ENCODE measurements around the gene SEC11C. TPM values are rescaled to one million over a fixed set of nuclear protein-coding genes. Genes with fewer than 3 reads are reported as not detected.

Gene SEC11C
- total and polyA plus RNA-seq, 2 of the 13 experiments (the other 11 are each of a cell fraction or from before 2014, with no cell fraction given), result 71.9 to 297 TPM

DNA sequence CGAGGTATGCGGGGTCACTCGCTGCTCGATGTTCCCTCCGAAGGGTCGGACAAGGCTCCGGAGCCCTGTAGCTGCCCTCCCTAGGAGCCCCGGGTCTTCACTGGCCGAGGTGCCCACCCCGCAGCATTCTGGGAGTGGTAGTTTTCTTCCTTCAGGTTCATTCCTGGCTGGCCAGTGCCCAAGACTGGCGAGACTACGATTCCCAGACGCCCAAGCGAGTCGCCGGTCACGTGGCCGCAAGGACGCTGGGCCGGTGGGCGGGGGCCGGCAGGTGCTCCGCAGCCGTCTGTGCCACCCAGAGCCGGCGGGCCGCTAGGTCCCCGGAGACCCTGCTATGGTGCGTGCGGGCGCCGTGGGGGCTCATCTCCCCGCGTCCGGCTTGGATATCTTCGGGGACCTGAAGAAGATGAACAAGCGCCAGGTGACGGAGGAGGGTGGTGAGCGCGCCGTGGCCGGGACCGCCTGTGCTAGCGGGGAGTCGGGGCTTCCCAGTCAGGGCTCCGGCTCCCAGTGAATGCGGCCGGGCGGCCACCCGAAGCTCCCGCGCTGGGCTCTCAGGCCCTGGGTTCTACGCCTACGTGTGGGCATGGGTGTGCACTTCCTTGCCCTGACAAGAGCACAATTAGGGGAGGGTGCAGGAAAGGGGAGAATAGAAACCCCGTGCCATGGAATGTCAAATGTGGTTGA lies at the start of gene SEC11C (continued):
- TF ChIP-seq, protein P1, sequence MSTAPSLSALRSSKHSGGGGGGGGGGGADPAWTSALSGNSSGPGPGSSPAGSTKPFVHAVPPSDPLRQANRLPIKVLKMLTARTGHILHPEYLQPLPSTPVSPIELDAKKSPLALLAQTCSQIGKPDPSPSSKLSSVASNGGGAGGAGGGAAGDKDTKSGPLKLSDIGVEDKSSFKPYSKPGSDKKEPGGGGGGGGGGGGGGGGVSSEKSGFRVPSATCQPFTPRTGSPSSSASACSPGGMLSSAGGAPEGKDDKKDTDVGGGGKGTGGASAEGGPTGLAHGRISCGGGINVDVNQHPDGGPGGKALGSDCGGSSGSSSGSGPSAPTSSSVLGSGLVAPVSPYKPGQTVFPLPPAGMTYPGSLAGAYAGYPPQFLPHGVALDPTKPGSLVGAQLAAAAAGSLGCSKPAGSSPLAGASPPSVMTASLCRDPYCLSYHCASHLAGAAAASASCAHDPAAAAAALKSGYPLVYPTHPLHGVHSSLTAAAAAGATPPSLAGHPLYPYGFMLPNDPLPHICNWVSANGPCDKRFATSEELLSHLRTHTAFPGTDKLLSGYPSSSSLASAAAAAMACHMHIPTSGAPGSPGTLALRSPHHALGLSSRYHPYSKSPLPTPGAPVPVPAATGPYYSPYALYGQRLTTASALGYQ (CRISPR knock-in tag; IDR thresholded peaks at IDR 0.05), result no peak
- TF ChIP-seq, protein P2, sequence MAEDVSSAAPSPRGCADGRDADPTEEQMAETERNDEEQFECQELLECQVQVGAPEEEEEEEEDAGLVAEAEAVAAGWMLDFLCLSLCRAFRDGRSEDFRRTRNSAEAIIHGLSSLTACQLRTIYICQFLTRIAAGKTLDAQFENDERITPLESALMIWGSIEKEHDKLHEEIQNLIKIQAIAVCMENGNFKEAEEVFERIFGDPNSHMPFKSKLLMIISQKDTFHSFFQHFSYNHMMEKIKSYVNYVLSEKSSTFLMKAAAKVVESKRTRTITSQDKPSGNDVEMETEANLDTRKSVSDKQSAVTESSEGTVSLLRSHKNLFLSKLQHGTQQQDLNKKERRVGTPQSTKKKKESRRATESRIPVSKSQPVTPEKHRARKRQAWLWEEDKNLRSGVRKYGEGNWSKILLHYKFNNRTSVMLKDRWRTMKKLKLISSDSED (CRISPR knock-in tag; IDR thresholded peaks at IDR 0.05), result no peak
- TF ChIP-seq SP1 (IDR thresholded peaks at IDR 0.05), result no peak
- TF ChIP-seq SP1 (CRISPR knock-in tag; IDR thresholded peaks at IDR 0.05), result peak; percentile 70
- TF ChIP-seq, protein P3, sequence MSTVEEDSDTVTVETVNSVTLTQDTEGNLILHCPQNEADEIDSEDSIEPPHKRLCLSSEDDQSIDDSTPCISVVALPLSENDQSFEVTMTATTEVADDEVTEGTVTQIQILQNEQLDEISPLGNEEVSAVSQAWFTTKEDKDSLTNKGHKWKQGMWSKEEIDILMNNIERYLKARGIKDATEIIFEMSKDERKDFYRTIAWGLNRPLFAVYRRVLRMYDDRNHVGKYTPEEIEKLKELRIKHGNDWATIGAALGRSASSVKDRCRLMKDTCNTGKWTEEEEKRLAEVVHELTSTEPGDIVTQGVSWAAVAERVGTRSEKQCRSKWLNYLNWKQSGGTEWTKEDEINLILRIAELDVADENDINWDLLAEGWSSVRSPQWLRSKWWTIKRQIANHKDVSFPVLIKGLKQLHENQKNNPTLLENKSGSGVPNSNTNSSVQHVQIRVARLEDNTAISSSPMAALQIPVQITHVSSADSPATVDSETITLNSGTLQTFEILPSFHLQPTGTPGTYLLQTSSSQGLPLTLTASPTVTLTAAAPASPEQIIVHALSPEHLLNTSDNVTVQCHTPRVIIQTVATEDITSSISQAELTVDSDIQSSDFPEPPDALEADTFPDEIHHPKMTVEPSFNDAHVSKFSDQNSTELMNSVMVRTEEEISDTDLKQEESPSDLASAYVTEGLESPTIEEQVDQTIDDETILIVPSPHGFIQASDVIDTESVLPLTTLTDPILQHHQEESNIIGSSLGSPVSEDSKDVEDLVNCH (CRISPR knock-in tag; IDR thresholded peaks at IDR 0.05), result no peak
- TF ChIP-seq ZNF841 (CRISPR knock-in tag; IDR thresholded peaks at IDR 0.05; ENCODE audit: borderline replicate concordance), result no peak
- no peak for TF ChIP-seq GFI1 (CRISPR knock-in tag; IDR thresholded peaks at IDR 0.05; ENCODE audit: borderline replicate concordance)
- TF ChIP-seq, protein P4, sequence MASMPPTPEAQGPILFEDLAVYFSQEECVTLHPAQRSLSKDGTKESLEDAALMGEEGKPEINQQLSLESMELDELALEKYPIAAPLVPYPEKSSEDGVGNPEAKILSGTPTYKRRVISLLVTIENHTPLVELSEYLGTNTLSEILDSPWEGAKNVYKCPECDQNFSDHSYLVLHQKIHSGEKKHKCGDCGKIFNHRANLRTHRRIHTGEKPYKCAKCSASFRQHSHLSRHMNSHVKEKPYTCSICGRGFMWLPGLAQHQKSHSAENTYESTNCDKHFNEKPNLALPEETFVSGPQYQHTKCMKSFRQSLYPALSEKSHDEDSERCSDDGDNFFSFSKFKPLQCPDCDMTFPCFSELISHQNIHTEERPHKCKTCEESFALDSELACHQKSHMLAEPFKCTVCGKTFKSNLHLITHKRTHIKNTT (CRISPR knock-in tag; IDR thresholded peaks at IDR 0.05), result 0 out of 2 replicates have a peak, but pooled peaks have one; percentile 79
- TF ChIP-seq, protein P5, sequence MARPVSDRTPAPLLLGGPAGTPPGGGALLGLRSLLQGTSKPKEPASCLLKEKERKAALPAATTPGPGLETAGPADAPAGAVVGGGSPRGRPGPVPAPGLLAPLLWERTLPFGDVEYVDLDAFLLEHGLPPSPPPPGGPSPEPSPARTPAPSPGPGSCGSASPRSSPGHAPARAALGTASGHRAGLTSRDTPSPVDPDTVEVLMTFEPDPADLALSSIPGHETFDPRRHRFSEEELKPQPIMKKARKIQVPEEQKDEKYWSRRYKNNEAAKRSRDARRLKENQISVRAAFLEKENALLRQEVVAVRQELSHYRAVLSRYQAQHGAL (CRISPR knock-in tag; IDR thresholded peaks at IDR 0.05; ENCODE audit: not compliant biosample characterization), result no peak
- TF ChIP-seq CHCHD3 (CRISPR knock-in tag; IDR thresholded peaks at IDR 0.05), result no peak
- no peak for TF ChIP-seq RFXANK (CRISPR knock-in tag; IDR thresholded peaks at IDR 0.05)
- no peak for TF ChIP-seq ZNF207 (IDR thresholded peaks at IDR 0.05; ENCODE audit: borderline replicate concordance)
- no peak for TF ChIP-seq ZNF615 (CRISPR knock-in tag; IDR thresholded peaks at IDR 0.05; ENCODE audit: borderline replicate concordance)
- no peak for TF ChIP-seq ZNF431 (CRISPR knock-in tag; IDR thresholded peaks at IDR 0.05; ENCODE audit: borderline replicate concordance, low read depth)
- TF ChIP-seq, protein P6, sequence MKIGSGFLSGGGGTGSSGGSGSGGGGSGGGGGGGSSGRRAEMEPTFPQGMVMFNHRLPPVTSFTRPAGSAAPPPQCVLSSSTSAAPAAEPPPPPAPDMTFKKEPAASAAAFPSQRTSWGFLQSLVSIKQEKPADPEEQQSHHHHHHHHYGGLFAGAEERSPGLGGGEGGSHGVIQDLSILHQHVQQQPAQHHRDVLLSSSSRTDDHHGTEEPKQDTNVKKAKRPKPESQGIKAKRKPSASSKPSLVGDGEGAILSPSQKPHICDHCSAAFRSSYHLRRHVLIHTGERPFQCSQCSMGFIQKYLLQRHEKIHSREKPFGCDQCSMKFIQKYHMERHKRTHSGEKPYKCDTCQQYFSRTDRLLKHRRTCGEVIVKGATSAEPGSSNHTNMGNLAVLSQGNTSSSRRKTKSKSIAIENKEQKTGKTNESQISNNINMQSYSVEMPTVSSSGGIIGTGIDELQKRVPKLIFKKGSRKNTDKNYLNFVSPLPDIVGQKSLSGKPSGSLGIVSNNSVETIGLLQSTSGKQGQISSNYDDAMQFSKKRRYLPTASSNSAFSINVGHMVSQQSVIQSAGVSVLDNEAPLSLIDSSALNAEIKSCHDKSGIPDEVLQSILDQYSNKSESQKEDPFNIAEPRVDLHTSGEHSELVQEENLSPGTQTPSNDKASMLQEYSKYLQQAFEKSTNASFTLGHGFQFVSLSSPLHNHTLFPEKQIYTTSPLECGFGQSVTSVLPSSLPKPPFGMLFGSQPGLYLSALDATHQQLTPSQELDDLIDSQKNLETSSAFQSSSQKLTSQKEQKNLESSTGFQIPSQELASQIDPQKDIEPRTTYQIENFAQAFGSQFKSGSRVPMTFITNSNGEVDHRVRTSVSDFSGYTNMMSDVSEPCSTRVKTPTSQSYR (CRISPR knock-in tag; IDR thresholded peaks at IDR 0.05; ENCODE audit: borderline replicate concordance), result no peak
